Stimulated activated CD8-positive, alpha-beta memory T cell treated with anti-CD3 and anti-CD28 coated beads, Interleukin-2, amount 100 ng/mL, for 48 hours (primary cell): ENCODE data around the gene IQCC.

Source experiments
- DNase-seq, 2 donors: peaks; one replicate each; pipeline ENCODE4 v3.0.0-alpha.2; 2020; ENCODE audit warnings: low read depth in 2 of 2

IQCC gene

DNA sequence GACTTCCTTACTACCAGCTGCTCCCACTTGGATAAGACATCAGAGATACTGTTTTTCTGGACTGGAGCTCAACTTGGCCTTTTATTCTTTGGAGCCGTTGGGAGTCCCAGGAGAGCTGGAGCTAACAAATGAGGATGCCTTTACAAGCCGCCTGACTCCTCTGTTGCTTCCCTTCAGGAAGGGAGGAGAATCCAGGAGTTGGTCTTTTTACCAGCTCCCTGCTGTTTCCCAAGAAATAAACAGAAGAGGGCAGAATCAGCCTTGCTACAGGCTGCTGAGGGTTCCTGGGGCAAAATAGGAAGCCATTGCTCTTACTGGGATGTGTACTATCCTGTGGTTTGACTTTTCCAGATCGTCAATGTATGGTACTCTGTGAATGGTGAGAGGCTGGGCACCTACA, 18.2 kb downstream of the IQCC start:
- no peak for DNase-seq

DNA sequence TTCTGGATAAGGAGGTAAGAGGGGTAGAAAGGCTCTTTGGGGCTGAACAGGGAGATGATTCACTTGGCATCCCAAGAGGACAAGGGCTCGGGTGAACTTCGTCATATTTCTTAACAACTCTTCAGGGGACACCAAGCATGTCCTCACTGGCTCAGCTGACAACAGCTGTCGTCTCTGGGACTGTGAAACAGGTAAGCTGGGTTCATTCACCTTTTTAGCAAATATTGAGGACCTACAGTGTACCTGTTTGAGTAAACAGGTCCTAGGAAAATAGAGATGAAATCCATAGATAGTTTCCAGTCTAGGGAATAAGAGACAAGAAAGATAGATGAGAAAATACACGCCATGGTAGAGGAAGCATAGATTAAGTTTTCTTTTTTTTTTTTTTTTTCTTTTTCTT, 18.8 kb downstream of the IQCC start:
- DNase-seq: no peak

DNA sequence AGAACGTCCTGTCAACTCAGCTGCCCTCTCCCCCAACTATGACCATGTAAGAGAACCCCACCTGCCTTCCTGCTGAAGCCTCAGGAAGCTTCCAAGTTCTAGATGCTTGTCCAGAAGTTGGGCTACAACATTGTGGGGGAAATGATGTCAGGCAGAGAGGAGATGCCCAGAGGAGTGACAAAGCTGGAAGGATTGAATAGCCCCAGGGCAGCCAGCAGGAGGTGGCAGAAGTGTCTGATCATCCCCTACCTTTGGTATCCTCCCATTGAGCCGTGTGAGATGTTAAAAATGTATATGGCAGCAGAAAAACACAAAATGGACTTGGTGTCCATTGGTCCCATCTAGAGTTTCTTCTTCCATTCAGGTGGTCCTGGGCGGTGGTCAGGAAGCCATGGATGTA, 23.3 kb downstream of the IQCC start:
- no peak for DNase-seq

DNA sequence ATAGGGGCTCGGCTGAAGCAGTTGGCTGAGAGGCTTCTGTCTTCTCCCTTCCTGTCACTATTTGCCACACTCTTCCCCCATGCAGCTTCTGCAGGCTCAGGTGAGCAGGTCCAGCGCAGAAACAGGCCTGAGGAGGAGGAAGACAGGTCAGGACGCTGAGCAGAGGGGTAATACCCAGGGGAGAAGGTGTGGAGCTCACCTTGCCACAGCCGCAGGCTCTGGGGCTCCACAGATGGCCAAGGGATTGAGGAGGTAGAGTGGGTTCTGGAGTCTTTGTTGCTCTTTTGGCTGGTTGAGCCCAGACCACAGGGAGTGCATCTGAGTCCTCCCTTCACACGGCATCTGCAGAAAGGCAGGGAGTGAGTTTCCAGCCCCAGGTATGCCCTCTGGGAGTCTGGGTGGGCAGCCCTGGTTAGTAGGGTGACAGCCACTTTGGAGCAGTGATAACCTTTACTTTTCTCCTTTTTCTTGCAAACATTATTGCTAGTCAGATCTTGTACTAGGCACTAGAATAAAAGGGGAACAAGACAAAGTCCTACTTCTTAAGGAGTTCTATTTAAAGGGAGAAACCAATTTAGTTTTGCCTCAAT, 26.5 kb downstream of the IQCC start:
- no peak for DNase-seq

DNA sequence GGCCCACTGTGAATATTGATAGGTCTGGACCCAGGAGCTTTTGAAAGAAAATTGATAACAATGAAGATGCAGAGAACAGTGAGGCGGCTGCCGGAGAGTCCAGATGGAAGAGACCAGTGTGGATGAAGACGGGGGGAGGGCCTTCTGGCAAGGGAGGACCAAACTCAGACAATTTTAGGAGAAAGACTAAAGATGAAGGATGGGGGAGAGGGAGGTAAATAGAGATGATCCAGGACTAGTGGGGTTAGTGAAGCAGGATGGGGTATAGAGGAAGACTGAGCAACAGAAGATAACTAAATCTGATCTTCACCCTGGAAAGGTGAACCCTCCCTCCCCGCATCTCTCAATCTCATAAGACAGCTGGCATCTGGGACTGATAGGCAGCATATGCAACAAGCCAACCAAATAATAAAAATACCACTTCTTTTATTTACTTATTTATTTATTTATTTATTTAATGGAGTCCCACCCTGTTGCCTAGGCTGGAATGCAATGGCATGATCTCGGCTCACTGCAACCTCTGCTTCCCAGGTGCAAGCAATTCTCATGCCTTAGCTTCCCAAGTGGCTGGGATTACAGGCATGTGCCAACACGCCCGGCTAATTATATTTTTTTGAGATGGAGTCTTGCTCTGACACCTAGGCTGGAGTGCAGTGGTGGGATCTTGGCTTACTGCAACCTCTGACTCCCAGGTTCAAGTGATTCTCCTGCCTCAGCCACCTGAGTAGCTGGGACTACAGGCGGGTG, 27.3 kb downstream of the IQCC start:
- no peak for DNase-seq

DNA sequence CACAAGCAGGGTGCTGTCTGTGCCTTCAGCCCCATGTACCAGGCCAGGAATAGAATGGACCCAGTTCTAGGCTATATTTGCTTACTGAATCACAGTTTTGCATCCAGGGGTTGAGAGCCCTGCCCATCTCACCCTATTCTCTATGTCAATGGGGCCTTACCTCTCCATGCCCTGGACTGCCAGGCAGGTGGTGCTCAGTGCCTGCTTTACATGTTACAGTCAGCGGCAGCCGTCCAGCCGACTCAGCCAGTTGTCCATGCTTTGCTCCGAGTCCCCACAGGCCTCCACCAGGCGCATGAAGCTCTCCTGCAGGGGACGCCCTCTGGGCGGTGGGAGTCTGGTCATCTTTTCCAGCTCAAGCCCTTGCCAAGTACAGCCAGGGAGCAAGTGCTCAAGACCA, 29.3 kb downstream of the IQCC start:
- DNase-seq: no peak

DNA sequence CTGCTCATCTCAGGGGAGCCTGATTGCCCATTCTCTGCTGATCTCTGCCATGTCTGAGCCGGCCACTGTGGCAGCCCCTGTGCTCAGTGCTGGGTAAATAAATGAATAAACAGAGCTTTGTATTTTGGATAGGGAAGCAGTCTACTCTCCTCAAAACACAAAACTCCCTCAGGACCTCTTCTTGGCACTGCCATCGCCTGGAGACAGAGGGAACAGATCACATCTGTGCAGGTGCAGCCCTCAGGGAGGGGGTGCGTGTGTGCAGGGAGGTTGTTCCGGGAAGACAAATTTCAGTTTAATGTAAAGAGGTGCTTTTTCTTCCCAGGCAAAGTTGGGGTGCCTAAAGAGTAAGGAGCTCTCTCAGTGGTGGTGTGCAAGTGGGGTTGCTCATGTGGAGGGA, 33.9 kb downstream of the IQCC start:
- no peak for DNase-seq

DNA sequence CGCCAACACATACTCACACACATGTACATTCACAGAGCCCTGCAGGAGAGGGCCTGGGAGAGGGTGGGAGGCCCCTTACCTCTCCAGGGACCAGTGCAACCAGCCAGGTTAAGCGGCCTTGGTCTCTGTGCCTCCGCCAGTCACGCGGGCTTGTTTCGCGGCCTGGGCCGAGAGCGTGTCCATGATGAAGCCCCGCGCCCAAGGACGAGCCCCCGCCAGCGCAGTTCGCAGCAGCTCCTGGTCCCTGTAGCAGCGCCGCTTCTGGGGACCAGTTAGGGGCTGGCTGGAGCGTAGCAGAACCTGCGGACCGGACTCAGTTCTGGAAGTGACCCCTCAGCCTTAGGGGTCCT, 34.3 kb downstream of the IQCC start:
- no peak for DNase-seq

DNA sequence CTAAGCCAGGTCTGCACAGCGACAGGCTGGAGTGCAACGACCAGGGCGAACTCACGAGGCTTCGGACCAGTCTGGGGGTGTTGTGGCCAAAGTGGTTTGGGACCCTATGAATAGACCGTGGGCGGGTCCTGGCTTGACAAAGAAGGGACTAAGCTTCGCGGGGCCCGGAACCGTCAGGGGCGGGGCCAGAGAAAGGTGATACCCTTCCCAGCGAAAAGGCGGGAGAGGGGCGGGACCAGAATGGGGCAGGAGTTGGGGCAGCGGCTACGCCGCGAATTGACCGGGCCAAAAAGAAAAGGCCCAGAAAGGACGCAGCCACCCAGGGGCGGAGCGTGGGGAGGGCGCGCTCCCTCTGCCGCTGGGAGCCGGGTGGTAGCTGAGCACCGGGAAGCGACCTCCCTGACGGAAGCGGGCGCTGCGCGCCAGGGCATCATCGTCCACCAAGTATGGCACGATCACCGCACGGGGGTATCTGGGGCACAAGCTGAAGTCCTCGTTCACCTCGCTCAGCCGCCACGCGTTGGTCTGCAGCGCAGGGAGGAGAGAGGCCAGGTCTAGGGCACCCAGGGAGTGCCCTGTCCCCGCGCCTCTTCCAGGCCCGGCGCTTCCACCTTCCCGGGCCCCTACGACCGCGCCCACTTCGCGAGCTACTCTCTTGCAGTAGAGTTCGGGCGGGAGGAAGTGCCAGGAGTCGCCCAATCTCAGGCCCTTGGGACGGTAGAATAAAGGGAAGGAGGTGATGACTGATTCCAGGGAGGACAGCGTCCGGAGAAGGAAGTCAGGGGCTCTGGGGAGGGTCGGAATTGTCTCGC, 34.9 kb downstream of the IQCC start:
- DNase-seq: peak in 1 of 2 donors; percentile 40

DNA sequence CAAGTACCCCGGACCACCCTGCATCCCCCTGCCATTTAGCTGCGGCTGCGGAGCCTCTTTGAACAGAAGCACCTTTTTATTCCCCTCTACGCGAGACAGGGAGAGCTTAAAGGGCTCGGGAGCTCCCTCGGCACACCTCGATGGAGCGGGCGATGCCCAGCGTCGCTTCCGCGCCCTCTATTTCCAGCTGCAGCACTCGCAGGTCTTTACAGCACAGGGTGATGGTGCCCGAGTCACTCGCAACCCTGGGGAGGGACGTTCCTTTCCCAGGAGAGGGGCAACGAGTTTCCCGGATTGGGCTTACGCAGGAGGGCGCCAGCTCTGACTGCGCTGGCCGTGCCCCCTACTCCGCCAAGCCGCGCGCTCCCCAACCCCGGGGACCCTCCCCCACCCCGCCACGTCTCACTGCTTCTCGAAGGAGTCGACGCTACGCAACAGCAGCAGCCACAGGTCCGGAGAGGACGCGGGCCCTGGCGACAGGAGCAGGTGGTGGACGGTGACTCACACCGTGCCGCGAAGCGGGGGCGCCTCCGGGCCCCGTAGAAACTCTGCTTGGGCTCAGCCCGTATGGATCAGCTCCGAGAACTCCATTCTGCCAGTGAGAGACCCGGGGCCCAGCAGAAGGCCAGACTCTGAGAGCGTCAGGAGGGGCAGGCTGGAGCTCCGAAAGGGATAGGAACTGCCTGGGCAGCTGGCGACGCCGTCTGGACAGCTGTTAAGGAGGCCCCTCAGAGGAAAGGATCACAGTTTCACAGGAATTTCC, 35.7 kb downstream of the IQCC start:
- DNase-seq: no peak

DNA sequence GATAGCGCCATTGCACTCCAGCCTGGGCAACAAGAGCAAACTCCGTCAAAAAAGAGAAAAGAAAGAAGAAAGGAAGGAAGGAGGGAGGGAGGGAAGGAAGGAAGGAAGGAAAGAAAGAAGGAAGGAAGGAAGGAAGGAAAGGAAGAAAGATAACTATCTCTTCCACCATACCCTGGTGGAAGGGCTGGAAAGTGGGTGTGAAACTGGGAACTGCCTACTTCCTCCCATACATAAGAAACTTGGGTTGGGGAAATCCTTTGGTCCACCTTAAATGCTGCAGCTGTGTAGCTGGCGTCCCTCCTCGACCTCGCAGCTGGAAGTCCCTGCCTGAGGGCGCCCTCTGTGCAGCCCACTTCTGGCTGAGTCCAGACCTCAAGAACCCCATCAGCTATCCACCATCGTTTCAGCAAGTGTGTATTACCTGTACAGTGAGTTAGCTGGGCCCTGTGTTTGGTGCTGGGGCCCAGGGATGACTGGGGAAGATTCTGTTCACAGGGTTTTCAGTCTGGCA, 36.9 kb downstream of the IQCC start:
- DNase-seq: no peak

DNA sequence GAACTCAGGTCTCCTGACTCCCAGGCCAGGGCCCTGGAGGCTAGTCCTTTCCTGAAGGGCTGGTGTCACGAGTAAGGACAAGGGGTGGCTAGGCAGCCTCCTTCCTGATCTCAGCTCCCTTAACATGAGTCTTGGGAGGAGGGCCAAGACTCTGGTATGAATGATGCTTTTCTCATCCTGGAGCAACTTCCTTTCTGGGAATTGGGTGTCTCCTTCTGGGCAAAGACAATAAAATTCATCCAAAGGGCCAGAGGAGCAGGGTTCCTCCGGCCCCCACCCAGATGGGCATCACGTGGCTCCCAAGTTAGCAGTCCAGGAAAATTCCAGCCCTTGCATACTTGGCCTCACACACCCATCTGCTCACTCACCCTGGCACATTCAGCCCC, 41.4 kb downstream of the IQCC start, which contains the start of gene FAM167B:
Gene FAM167B (plus strand): TSS at position 335 of the 386 bp plus-strand sequence. CDS start 200 bp downstream, outside the sequence.
- DNase-seq: no peak

DNA sequence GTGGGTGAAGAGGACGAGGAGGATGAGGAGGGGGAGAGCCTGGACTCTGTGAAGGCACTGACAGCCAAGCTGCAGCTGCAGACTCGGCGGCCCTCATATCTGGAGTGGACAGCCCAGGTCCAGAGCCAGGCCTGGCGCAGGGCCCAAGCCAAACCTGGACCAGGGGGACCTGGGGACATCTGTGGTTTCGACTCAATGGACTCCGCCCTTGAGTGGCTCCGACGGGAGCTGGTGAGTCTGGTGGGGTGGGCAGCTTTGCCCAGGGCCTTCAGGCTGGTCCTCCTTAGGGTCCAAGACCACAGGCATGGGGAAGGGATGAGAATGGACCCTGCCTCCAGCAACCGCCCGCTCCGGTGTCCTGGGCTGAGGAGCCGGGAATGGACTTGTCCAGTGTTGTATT, 42.0 kb downstream of the IQCC start:
- no peak for DNase-seq

DNA sequence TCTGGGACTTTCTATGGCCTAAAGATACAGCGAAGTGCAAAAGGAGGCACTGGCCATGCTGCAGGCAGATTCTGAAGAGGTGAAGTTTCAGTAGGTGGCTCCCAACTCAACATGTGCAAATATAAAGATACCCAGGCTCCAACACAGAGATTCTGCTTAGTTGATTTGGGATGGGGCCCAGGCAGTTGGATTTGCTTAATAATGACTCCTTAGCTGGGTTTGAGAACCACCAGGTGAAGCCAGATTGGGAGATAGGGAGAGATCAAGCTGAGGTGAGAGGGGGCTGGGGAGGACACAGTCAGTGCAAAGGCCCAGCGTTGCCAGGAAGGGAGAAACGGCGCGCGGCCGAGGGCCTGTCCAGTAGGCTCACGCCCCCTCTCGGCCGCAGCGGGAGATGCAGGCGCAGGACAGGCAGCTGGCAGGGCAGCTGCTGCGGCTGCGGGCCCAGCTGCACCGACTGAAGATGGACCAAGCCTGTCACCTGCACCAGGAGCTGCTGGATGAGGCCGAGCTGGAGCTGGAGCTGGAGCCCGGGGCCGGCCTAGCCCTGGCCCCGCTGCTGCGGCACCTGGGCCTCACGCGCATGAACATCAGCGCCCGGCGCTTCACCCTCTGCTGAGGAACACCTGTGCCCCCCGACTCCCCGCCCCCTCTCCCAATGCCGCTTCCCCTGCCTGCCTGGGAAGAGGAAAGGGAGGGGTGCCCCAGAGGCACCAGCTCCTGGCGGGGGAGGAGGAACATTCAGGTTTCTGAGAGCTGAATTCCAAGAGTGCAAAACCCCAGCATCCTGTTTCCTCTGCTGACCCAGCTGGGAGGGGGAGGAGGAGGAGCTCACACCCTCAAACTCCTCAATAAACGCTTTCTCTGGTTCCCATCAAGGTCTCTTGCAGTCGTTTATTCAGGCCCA, 42.8 kb downstream of the IQCC start:
- DNase-seq: peak; percentile 83 to 85

DNA sequence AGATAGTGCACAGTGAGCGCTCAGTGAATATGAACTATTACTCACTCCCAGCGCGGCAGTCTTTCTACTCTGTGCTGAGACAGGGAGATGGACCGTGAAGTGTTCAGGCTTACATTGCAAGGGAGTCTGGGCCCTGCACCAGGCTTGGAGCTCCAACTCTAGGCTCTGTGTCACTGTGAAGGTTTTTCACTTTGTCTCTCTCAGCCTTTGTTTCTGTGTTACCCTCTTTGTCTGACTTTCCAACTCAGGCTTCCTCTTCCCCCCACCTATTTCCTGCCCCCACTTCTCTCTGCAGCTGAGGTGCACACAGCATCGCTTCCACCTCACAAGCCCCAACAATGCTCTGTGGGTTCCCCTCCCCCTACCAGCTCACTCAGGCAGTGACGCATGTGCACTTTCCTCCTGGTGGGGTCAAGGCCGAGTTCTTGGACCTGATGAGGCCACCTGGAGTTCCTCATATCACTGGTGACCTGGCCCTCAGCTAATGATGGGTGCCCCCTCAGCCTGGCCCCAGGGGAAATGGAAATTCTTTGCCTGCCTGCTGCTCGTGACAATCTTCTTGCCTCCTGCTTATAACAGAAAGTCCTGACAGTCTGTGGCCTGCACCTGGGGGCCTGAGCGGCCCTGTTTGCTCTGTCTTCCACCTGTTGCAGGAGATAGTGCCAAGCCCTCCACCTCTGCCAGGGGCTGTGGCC, 44.5 kb downstream of the IQCC start:
- peak; percentile 60 to 71 for DNase-seq

DNA sequence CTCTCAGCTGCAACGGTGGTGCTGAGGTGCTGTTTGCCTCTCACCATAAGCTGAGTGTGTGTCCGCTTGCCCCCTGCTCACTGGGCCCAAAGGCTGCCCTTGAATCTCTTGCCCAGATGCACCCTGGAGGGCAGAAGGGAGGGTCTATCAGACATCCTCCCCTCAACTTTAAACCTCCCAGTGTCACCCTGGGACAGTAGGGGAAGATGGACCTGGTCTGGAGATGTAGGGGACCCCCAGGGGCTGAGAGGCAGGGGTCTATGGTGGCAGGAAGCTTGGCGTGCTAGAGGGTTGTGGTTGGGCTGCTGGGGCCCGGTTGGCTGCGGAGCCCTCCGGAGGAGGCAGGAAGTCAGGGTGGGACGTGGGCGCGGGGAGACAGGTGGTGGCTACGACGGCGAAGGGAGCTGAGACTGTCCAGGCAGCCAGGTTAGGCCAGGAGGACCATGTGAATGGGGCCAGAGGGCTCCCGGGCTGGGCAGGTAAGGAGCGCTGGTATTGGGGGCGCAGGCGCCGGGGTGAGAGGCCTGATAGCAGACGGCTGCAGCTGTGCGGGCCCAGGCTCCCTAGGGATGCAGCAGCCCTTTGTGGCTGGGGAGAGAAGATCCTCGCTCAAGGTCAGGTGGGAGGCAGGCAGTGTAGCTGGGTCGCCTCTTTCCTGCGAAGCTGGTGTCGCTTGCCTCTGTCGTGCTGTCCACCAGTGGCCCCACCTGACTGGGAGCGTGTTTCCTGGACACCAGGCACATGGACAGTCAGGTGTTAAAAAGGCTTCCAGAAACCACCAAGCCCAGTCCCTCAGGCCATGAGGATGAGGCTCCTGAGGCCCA, 45.6 kb downstream of the IQCC start, which contains the start of gene LCK:
Gene LCK (plus strand): TSS at position 373 of the 824 bp plus-strand sequence. CDS start 23,065 bp downstream, outside the sequence.
- DNase-seq: peak; percentile 66 to 70

DNA sequence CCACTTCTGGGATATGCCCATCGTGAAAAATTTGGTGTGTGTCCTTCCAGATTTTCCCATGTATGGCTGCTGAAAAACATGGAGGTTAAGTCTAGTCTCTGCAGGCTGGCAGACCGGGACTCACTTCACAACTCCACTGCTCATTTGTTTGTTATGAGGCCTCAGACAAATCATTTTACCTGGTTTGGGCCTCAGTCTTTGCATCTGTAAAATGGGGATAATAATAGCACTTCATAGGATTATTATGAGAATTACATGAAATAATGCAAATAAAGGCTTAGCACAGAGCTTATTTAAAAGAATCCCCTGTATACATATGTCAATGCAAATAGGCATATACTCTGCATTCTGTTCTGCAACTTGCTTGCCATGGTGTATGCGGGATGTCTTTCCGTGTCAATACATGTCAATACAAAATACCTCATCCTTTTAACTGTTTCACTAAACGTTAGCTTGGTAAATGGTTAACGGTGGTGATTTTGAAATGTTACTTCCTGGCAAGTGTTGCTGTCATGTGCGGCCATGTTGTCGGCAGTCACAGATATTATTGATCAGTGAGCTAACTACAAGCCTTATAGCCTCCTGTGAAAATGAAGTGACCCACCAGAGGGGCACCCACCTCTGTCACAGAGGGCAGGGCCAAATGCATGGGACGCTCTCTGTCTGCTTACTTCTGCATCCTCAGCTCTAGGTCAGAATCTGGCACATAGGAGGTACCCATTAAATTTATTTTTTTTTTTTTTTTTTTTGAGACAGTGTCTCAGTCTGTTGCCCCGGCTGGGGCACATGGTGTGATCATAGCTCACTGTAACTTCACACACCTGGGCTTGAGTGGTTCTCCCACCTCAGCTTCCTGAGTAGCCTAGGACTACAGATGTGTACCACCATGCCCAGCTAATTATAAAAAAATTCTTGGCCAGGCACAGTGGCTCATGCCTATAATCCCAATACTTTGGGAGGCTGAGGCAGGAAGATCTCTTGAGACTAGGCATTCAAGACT, 49.9 kb downstream of the IQCC start:
- no peak for DNase-seq
